ENCODE data around the gene SNRPD3. TPM values are rescaled to one million over a fixed set of nuclear protein-coding genes. Genes with fewer than 3 reads are reported as not detected.

SNRPD3 gene
- polyA plus RNA-seq, 1 of the 3 experiments (the other 2 are of a cell fraction) = 177 TPM

DNA sequence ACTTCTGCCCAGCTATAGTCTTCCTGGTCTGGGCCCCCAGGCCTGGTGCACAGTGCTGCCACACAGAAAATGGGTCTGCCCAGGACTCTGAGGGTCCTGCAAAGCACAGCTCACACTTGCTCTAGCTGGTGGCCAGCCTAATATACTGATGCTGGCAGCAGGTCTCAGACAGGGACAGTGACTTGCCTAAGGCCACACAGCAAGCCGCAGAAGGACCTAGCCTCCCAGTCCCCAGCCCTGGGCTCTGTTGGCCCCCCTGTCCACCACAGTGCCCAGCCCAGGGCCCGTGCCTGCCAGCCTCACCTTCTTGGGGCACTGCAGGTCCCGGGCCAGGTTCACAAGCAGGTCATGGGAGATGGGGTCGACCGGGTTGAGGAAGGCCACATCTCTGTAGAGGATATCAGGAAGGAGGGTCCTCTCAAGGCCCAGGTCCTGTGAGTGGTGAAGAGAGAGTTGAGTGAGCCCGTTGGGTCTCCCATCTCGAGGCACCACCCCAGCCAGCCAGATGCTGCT, 33.8 kb downstream of the SNRPD3 start:
- Histone ChIP-seq H3K4me1 (ENCODE audit: control insufficient read depth in 1 of 2, insufficient read depth in 2 of 2, low read depth in 1 of 2, low read length in 1 of 2) (peaks cover 0 to 42% of the 10 kb centered on the region in 2 experiments; a peak in 1 of 4 replicates), H2AFZ (ENCODE audit: low read depth) (no peak overlapping the region), H3F3A (replicated peaks; ENCODE audit: insufficient read depth) (no peaks in the 10 kb centered on the region), H3K9ac (no peak overlapping the region), H3K79me2 (ENCODE audit: insufficient read depth) (no peaks in the 10 kb centered on the region), H3K4me3 (ENCODE audit: low read depth in 2 of 2, low read length in 1 of 2) (no peak overlapping the region), H3K9me2 (no peaks in the 10 kb centered on the region), H4K20me1 (ENCODE audit: insufficient read depth) (no peaks in the 10 kb centered on the region), H3K4me2 (no peak overlapping the region), H3K9me3 (no peaks in the 10 kb centered on the region), H3K27me3 (ENCODE audit: insufficient read depth) (no peaks in the 10 kb centered on the region), H3K27ac (ENCODE audit: low read depth in 2 of 2, low read length in 1 of 2) (no peak overlapping the region), H3K36me3 (replicated peaks in 1 of 2; ENCODE audit: control insufficient read depth in 1 of 2, insufficient read depth in 2 of 2, low read length in 1 of 2) (peaks cover 0 to 21% of the 10 kb centered on the region in 2 experiments)
- no peak for DNase-seq
- WGBS (ENCODE audit: low lambda C conversion rate) = 93% methylated on average over 6 of the region's 7 CpGs
- TF ChIP-seq TEAD4 (IDR thresholded peaks at IDR 0.05; ENCODE audit: borderline replicate concordance, insufficient read depth) (no peak), FOXM1 (IDR thresholded peaks at IDR 0.05; ENCODE audit: low read depth) (no peak), RXRA (IDR thresholded peaks at IDR 0.05; ENCODE audit: borderline replicate concordance, low read depth) (no peak), TCF12 (IDR thresholded peaks at IDR 0.05) (no peak), GABPA (IDR thresholded peaks at IDR 0.05; ENCODE audit: low read depth) (no peak), YY1 (IDR thresholded peaks at IDR 0.05; ENCODE audit: low read depth) (no peak), RAD21 (IDR thresholded peaks at IDR 0.05; ENCODE audit: low read length) (no peak), GATA2 (CRISPR knock-in tag; IDR thresholded peaks at IDR 0.05) (no peak), NRF1 (IDR thresholded peaks at IDR 0.05; ENCODE audit: low read depth, low read length) (no peak), MEF2A (IDR thresholded peaks at IDR 0.05; ENCODE audit: borderline replicate concordance, low read depth) (no peak), RCOR1 (IDR thresholded peaks at IDR 0.05; ENCODE audit: low read length) (no peak), ELF1 (IDR thresholded peaks at IDR 0.05) (no peak), MXI1 (IDR thresholded peaks at IDR 0.05; ENCODE audit: low read depth, low read length) (no peak)
- TF ChIP-seq, protein P1, sequence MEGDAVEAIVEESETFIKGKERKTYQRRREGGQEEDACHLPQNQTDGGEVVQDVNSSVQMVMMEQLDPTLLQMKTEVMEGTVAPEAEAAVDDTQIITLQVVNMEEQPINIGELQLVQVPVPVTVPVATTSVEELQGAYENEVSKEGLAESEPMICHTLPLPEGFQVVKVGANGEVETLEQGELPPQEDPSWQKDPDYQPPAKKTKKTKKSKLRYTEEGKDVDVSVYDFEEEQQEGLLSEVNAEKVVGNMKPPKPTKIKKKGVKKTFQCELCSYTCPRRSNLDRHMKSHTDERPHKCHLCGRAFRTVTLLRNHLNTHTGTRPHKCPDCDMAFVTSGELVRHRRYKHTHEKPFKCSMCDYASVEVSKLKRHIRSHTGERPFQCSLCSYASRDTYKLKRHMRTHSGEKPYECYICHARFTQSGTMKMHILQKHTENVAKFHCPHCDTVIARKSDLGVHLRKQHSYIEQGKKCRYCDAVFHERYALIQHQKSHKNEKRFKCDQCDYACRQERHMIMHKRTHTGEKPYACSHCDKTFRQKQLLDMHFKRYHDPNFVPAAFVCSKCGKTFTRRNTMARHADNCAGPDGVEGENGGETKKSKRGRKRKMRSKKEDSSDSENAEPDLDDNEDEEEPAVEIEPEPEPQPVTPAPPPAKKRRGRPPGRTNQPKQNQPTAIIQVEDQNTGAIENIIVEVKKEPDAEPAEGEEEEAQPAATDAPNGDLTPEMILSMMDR (IDR thresholded peaks at IDR 0.05) = no peak
- TF ChIP-seq, protein P2, sequence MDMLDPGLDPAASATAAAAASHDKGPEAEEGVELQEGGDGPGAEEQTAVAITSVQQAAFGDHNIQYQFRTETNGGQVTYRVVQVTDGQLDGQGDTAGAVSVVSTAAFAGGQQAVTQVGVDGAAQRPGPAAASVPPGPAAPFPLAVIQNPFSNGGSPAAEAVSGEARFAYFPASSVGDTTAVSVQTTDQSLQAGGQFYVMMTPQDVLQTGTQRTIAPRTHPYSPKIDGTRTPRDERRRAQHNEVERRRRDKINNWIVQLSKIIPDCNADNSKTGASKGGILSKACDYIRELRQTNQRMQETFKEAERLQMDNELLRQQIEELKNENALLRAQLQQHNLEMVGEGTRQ (IDR thresholded peaks at IDR 0.05; ENCODE audit: borderline replicate concordance, low read depth, low read length) = no peak
- TF ChIP-seq, protein P3, sequence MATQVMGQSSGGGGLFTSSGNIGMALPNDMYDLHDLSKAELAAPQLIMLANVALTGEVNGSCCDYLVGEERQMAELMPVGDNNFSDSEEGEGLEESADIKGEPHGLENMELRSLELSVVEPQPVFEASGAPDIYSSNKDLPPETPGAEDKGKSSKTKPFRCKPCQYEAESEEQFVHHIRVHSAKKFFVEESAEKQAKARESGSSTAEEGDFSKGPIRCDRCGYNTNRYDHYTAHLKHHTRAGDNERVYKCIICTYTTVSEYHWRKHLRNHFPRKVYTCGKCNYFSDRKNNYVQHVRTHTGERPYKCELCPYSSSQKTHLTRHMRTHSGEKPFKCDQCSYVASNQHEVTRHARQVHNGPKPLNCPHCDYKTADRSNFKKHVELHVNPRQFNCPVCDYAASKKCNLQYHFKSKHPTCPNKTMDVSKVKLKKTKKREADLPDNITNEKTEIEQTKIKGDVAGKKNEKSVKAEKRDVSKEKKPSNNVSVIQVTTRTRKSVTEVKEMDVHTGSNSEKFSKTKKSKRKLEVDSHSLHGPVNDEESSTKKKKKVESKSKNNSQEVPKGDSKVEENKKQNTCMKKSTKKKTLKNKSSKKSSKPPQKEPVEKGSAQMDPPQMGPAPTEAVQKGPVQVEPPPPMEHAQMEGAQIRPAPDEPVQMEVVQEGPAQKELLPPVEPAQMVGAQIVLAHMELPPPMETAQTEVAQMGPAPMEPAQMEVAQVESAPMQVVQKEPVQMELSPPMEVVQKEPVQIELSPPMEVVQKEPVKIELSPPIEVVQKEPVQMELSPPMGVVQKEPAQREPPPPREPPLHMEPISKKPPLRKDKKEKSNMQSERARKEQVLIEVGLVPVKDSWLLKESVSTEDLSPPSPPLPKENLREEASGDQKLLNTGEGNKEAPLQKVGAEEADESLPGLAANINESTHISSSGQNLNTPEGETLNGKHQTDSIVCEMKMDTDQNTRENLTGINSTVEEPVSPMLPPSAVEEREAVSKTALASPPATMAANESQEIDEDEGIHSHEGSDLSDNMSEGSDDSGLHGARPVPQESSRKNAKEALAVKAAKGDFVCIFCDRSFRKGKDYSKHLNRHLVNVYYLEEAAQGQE (IDR thresholded peaks at IDR 0.05; ENCODE audit: low read depth, low read length) = no peak
- TF ChIP-seq, protein P4, sequence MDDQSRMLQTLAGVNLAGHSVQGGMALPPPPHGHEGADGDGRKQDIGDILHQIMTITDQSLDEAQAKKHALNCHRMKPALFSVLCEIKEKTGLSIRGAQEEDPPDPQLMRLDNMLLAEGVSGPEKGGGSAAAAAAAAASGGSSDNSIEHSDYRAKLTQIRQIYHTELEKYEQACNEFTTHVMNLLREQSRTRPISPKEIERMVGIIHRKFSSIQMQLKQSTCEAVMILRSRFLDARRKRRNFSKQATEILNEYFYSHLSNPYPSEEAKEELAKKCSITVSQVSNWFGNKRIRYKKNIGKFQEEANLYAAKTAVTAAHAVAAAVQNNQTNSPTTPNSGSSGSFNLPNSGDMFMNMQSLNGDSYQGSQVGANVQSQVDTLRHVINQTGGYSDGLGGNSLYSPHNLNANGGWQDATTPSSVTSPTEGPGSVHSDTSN (IDR thresholded peaks at IDR 0.05) = no peak
- TF ChIP-seq, protein P5, sequence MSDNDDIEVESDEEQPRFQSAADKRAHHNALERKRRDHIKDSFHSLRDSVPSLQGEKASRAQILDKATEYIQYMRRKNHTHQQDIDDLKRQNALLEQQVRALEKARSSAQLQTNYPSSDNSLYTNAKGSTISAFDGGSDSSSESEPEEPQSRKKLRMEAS (IDR thresholded peaks at IDR 0.05; ENCODE audit: low read depth) = no peak
- TF ChIP-seq, protein P6, sequence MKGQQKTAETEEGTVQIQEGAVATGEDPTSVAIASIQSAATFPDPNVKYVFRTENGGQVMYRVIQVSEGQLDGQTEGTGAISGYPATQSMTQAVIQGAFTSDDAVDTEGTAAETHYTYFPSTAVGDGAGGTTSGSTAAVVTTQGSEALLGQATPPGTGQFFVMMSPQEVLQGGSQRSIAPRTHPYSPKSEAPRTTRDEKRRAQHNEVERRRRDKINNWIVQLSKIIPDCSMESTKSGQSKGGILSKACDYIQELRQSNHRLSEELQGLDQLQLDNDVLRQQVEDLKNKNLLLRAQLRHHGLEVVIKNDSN (IDR thresholded peaks at IDR 0.05; ENCODE audit: borderline replicate concordance, low read depth) = no peak
- ChIA-PET CTCF (no interaction called here), POLR2A (interaction anchor here (1.1 kb wide), 1 partner anchor 35 kb away, joined by 6 read pairs; the partner anchor contains the start of gene GUCD1)
